Esophagus squamous epithelium (tissue), 4 donors: ENCODE results near the gene SH3GLB1.

Experiments
- CTCF ChIP-seq, 6 experiments: fragments of 450-650 bp in 4 of 6; fragments of 200-600 bp in 2 of 6; sonication (generic) in 2 of 6; IDR thresholded peaks; one replicate each; pipeline ENCODE4 v1.5.1; 2016 to 2019; ENCODE audit warnings: antibody characterized with exemption in 6 of 6, mild to moderate bottlenecking in 4 of 6, moderate library complexity in 4 of 6
- POLR2A ChIP-seq, 4 donors: fragments of 450-650 bp; IDR thresholded peaks; one replicate each; pipeline ENCODE4 v1.6.1; 2017; ENCODE audit warnings: antibody characterized with exemption in 4 of 4, mild to moderate bottlenecking in 4 of 4, moderate library complexity in 3 of 4

DNA sequence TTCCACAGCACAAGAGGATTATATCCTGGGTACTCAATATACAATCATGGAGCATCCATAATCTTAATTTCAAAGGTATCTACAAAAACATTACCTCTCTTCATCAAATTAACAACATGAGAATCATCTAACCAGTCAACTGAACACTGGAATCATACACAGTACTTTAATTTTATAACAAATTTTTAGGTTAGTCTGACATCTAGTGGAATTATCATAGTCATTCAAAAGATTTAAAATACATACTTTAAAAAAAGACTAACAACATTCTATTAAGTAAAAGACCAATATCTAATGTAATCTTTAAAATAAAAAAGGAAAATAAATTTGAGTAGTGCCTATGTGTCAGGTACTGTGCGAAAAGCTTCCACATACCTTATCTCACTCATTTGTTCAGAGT is 16.8 kb upstream of the SH3GLB1 start:
- no peak for TF ChIP-seq POLR2A (IDR thresholded peaks at IDR 0.05)
- TF ChIP-seq CTCF (IDR thresholded peaks at IDR 0.05) = peak in 4 of 6 experiments; percentile 9 to 56 (median 18)
